Large intestine (tissue), 3 donors: ENCODE measurements around the gene DTNB. TPM values are rescaled to one million over a fixed set of nuclear protein-coding genes. Genes with fewer than 3 reads are reported as not detected.

Source experiments
- DNase-seq, 2 donors: peaks; one replicate each; pipeline versions ENCODE4 v3.0.0 to v3.0.0-alpha.2; 2013
- H3K27ac ChIP-seq: one replicate; pipeline ENCODE4 v1.5.1; 2013; ENCODE audit warnings: low read length
- H3K27me3 ChIP-seq: 2 replicates; pipeline ENCODE4 v1.6.1; 2013; ENCODE audit warnings: low read length; ENCODE audit not compliant: control insufficient read depth, insufficient read depth
- H3K36me3 ChIP-seq: 2 replicates; pipeline ENCODE4 v1.6.1; 2013; ENCODE audit warnings: low read length; ENCODE audit not compliant: control insufficient read depth, insufficient read depth
- H3K4me1 ChIP-seq: one replicate; pipeline ENCODE4 v1.6.1; 2013; ENCODE audit warnings: low read length; ENCODE audit not compliant: control insufficient read depth, insufficient read depth
- H3K4me3 ChIP-seq: one replicate; pipeline ENCODE4 v1.5.1; 2013; ENCODE audit warnings: low read length
- H3K9me3 ChIP-seq: one replicate; pipeline ENCODE4 v1.6.1; 2013; ENCODE audit warnings: mild to moderate bottlenecking, low read depth, low read length, moderate library complexity; ENCODE audit not compliant: control insufficient read depth
- whole genome bisulfite sequencing: methylation state at CpG from one replicate; pipeline ENCODE4 v1.1.5; 2013; ENCODE audit warnings: low lambda C conversion rate; ENCODE audit not compliant: insufficient coverage; 5-methylcytosine and 5-hydroxymethylcytosine counted together
- polyA plus RNA-seq: library from polyadenylated mRNA; unstranded; fragments of 120-200 nt; gene quantifications from one replicate; pipeline ENCODE4 v1.2.1, GENCODE V29; 2013

DTNB gene
- polyA plus RNA-seq, 1 donor, result 6.8 TPM

DNA sequence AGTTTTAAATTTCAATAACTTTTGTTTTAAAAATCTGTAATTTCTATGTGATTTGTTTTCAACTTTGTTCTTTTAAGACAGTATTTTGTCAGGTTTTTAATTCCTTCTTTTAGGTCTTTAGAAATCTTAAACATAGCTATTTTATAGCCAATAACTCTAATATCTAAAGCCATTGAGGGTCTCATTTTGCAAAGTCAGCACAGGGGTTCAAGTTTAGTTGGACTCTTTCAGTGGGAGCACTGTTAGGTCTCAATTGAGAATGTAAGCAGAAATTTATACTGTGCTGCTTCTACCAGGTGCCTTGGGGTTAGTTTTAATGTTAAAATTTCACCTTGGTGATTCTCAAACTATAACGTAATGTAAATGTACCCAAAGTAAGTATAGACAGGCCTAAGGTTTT lies 226.4 kb downstream of the DTNB start:
- Histone ChIP-seq H3K27ac (no peak overlapping the region), H3K27me3 (no peaks in the 10 kb centered on the region), H3K9me3 (no peaks in the 10 kb centered on the region), H3K36me3 (no peaks in the 10 kb centered on the region), H3K4me1 (peaks cover 6% of the 10 kb centered on the region), H3K4me3 (no peak overlapping the region)
- WGBS, result no CpG with 5 or more reads among the region's 1 CpG
- DNase-seq, result no peak

DNA sequence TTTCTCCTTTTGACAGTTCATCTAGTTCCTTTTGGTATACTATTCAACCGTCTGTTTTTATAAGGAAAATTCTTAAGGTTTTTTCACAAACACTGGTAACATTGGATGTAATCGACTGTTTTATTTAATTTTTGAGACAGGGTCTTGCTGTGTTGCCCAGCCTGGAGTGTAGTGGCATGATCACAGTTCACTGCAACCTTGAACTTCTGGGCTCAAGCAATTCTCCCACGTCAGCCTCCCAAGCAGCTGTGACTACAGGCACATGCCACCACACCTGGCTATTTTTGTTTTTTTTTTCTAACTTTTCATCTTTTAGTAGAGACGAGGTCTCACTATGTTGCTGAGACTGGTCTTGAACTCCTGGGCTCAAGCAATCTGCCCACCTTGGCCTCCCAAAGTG lies 227.3 kb downstream of the DTNB start:
- H3K27ac ChIP-seq, result no peak overlapping the region
- peaks cover 6% of the 10 kb centered on the region for H3K4me1 ChIP-seq
- no peaks in the 10 kb centered on the region for H3K36me3 ChIP-seq
- 100% methylated on average over 2 of the region's 4 CpGs for WGBS
- no peaks in the 10 kb centered on the region for H3K9me3 ChIP-seq
- no peak overlapping the region for H3K4me3 ChIP-seq
- no peaks in the 10 kb centered on the region for H3K27me3 ChIP-seq
- DNase-seq, result no peak

- peaks cover 6% of the 10 kb centered on the region for H3K4me1 ChIP-seq
- no peaks in the 10 kb centered on the region for H3K9me3 ChIP-seq
- no peak overlapping the region for H3K27ac ChIP-seq
- H3K27me3 ChIP-seq, result no peaks in the 10 kb centered on the region
- WGBS, result 89% methylated on average over 3 of the region's 8 CpGs
- no peak for DNase-seq
- H3K4me3 ChIP-seq, result no peak overlapping the region
- no peaks in the 10 kb centered on the region for H3K36me3 ChIP-seq
Observed at GRCh38 chr2:25445464-25445863, 227.9 kb downstream of the DTNB start.

GRCh38 chr2:25444608-25445270 lies 228.6 kb downstream of the DTNB start:
- H3K27ac ChIP-seq, result no peak overlapping the region

DNA sequence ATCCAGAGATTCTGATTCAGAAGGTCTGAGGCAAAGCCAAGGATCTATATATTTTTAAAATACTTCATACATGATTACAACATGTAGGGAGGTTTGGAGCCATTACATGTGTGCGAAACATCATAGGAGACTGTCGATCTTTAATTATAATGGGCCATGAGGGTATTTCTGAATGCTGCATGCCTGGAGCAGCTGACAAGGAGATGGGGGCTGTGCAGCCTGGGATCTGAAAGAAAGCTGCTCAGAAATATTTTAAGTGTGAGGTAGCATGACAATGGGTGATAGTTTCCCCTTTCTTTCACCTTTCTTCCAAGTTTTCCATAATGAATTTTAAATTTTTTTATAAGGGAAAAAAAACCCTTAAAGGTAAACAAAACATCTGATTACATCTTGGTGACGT lies 229.6 kb downstream of the DTNB start:
- DNase-seq, result no peak
- Histone ChIP-seq H3K27me3 (no peaks in the 10 kb centered on the region), H3K4me3 (no peak overlapping the region), H3K27ac (no peak overlapping the region), H3K9me3 (no peaks in the 10 kb centered on the region), H3K36me3 (no peaks in the 10 kb centered on the region), H3K4me1 (peaks cover 2% of the 10 kb centered on the region)
- 100% methylated on average over 1 of the region's 3 CpGs for whole genome bisulfite sequencing

More at GRCh38 chr2:25444608-25445270, 228.6 kb downstream of the DTNB start:
- no peaks in the 10 kb centered on the region for H3K9me3 ChIP-seq
- WGBS, result 33% methylated on average over 1 of the region's 8 CpGs
- no peaks in the 10 kb centered on the region for H3K27me3 ChIP-seq
- H3K4me1 ChIP-seq, result peaks cover 6% of the 10 kb centered on the region
- no peak for DNase-seq
- no peak overlapping the region for H3K4me3 ChIP-seq
- H3K36me3 ChIP-seq, result no peaks in the 10 kb centered on the region

- Histone ChIP-seq H3K36me3 (no peaks in the 10 kb centered on the region), H3K4me1 (no peaks in the 10 kb centered on the region), H3K9me3 (no peaks in the 10 kb centered on the region), H3K4me3 (no peak overlapping the region), H3K27me3 (no peaks in the 10 kb centered on the region), H3K27ac (no peak overlapping the region)
- DNase-seq, result peak in 1 of 2 donors; percentile 15
- no CpG with 5 or more reads among the region's 3 CpGs for WGBS
Observed at GRCh38 chr2:25441353-25441752, 232.0 kb downstream of the DTNB start.

DNA sequence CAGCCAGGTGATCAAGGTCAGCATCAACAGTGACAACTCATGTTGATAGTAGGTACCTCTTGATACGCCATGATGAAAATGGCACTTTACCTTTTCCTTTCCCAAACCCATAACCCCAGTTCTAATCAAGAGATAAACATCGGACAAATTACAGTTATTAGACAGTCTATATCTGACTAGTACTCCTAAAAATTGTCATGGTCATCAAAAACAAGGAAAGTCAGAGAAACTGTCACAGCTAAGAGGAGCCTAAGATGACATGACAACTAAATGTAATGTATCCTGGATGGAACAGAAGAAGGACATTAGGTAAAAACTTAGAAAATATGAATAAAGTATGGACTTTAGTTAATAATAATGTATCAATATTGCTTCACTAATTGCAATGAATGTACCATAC lies 234.6 kb downstream of the DTNB start:
- H3K4me1 ChIP-seq, result no peaks in the 10 kb centered on the region
- no peak overlapping the region for H3K4me3 ChIP-seq
- WGBS, result no CpG with 5 or more reads among the region's 2 CpGs

DNA sequence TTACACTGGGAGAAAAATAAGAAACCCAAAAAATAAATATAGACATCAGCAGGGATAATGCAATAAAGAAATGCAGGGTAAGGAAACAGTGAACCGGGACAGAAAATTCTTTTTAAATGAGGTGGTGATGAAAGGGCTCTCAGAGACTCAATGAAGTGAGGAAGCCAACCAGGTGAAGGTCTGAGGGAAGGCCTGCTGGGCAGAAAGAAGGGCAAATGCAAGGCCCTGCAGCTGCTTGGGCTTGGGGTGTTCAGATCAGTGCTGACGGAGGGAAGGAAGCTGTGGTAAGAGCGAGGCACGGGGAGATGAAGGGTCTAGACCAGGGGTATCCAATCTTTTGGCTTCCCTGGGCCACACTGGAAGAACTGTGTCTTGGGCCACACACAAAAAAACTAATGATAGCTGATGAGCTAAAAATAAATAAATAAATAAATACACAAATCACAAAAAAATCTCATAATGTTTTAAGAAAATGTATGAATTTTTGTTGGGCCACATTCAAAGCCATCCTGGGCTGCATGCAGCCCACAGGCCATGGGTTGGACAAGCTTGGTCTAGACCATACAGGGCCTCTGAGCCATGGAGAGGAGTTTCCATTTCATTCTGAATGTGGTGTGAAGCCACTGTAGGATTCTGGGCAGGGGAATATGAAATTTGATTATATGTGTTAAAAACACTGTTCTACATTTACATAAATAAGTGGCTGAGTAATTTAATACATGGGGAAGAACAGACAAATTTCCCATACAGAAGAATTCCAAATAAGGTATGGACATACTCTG lies 235.3 kb downstream of the DTNB start:
- 100% methylated on average over 1 of the region's 4 CpGs for WGBS
- no peaks in the 10 kb centered on the region for H3K9me3 ChIP-seq

More for the DNA sequence above, 234.6 kb downstream of the DTNB start:
- H3K36me3 ChIP-seq, result no peaks in the 10 kb centered on the region
- H3K9me3 ChIP-seq, result no peaks in the 10 kb centered on the region
- H3K27me3 ChIP-seq, result no peaks in the 10 kb centered on the region
- no peak overlapping the region for H3K27ac ChIP-seq
- no peak for DNase-seq

GRCh38 chr2:25435421-25435820 lies 238.0 kb downstream of the DTNB start:
- WGBS, result no CpG with 5 or more reads among the region's 1 CpG
- no peaks in the 10 kb centered on the region for H3K4me1 ChIP-seq
- no peaks in the 10 kb centered on the region for H3K27me3 ChIP-seq
- H3K36me3 ChIP-seq, result no peaks in the 10 kb centered on the region
- no peaks in the 10 kb centered on the region for H3K9me3 ChIP-seq
- no peak overlapping the region for H3K4me3 ChIP-seq
- H3K27ac ChIP-seq, result no peak overlapping the region
- no peak for DNase-seq

More for the DNA sequence above, 235.3 kb downstream of the DTNB start:
- Histone ChIP-seq H3K4me3 (no peak overlapping the region), H3K27ac (no peak overlapping the region), H3K27me3 (no peaks in the 10 kb centered on the region), H3K4me1 (no peaks in the 10 kb centered on the region), H3K36me3 (no peaks in the 10 kb centered on the region)
- DNase-seq, result no peak

- Histone ChIP-seq H3K4me1 (no peaks in the 10 kb centered on the region), H3K27ac (no peak overlapping the region), H3K36me3 (no peaks in the 10 kb centered on the region), H3K27me3 (no peaks in the 10 kb centered on the region), H3K4me3 (no peak overlapping the region), H3K9me3 (no peaks in the 10 kb centered on the region)
- 100% methylated on average over 1 of the region's 4 CpGs for WGBS
- DNase-seq, result no peak
Observed at GRCh38 chr2:25431604-25432003, 241.8 kb downstream of the DTNB start.
